Panc1 (cell line): ENCODE measurements around the gene ITFG1.

ENCODE experiments used
- CTCF ChIP-seq: fragments of 450-650 bp; IDR thresholded peaks from 2 replicates; pipeline ENCODE4 v1.5.1; 2017; ENCODE audit warnings: mild to moderate bottlenecking
- POLR2AphosphoS5 ChIP-seq: IDR thresholded peaks from 2 replicates; pipeline ENCODE4 v1.6.1; 2012; ENCODE audit warnings: mild to moderate bottlenecking, low read depth, low read length, moderate library complexity

GRCh38 chr16:47387026-47387734, 73.7 kb downstream of the ITFG1 start:
- TF ChIP-seq CTCF (no peak), POLR2AphosphoS5 (no peak)
